Measurements from ENCODE around the gene SLC39A1. TPM values are rescaled to one million over a fixed set of nuclear protein-coding genes. Genes with fewer than 3 reads are reported as not detected.

SLC39A1 gene
- total and polyA plus RNA-seq, 2 experiments from 2014 or later, result 87.3 to 220 TPM

DNA sequence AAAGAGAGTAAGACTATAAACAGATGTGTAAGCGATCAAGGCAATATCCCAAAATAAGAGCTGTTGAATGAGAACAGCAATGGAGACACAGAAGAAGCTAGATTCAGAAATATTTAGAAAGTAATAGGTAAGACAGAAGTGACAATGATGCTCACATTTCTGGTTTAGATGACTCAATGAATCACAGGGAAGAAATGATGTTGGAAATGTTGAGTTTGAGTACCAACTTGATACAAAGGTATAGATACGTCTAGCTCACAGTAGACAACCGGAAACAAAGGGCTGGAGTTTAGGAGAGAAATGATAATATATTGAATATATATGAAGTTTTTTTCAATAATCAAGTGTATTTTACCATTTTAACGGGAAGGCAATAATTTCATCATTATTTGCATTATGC lies 47.0 kb downstream of the SLC39A1 start (continued):
- TF ChIP-seq, protein P1, sequence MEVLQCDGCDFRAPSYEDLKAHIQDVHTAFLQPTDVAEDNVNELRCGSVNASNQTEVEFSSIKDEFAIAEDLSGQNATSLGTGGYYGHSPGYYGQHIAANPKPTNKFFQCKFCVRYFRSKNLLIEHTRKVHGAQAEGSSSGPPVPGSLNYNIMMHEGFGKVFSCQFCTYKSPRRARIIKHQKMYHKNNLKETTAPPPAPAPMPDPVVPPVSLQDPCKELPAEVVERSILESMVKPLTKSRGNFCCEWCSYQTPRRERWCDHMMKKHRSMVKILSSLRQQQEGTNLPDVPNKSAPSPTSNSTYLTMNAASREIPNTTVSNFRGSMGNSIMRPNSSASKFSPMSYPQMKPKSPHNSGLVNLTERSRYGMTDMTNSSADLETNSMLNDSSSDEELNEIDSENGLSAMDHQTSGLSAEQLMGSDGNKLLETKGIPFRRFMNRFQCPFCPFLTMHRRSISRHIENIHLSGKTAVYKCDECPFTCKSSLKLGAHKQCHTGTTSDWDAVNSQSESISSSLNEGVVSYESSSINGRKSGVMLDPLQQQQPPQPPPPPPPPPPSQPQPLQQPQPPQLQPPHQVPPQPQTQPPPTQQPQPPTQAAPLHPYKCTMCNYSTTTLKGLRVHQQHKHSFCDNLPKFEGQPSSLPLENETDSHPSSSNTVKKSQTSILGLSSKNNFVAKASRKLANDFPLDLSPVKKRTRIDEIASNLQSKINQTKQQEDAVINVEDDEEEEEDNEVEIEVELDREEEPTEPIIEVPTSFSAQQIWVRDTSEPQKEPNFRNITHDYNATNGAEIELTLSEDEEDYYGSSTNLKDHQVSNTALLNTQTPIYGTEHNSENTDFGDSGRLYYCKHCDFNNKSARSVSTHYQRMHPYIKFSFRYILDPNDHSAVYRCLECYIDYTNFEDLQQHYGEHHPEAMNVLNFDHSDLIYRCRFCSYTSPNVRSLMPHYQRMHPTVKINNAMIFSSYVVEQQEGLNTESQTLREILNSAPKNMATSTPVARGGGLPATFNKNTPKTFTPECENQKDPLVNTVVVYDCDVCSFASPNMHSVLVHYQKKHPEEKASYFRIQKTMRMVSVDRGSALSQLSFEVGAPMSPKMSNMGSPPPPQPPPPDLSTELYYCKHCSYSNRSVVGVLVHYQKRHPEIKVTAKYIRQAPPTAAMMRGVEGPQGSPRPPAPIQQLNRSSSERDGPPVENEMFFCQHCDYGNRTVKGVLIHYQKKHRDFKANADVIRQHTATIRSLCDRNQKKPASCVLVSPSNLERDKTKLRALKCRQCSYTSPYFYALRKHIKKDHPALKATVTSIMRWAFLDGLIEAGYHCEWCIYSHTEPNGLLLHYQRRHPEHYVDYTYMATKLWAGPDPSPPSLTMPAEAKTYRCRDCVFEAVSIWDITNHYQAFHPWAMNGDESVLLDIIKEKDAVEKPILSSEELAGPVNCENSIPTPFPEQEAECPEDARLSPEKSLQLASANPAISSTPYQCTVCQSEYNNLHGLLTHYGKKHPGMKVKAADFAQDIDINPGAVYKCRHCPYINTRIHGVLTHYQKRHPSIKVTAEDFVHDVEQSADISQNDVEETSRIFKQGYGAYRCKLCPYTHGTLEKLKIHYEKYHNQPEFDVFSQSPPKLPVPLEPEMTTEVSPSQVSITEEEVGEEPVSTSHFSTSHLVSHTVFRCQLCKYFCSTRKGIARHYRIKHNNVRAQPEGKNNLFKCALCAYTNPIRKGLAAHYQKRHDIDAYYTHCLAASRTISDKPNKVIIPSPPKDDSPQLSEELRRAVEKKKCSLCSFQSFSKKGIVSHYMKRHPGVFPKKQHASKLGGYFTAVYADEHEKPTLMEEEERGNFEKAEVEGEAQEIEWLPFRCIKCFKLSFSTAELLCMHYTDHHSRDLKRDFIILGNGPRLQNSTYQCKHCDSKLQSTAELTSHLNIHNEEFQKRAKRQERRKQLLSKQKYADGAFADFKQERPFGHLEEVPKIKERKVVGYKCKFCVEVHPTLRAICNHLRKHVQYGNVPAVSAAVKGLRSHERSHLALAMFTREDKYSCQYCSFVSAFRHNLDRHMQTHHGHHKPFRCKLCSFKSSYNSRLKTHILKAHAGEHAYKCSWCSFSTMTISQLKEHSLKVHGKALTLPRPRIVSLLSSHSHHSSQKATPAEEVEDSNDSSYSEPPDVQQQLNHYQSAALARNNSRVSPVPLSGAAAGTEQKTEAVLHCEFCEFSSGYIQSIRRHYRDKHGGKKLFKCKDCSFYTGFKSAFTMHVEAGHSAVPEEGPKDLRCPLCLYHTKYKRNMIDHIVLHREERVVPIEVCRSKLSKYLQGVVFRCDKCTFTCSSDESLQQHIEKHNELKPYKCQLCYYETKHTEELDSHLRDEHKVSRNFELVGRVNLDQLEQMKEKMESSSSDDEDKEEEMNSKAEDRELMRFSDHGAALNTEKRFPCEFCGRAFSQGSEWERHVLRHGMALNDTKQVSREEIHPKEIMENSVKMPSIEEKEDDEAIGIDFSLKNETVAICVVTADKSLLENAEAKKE (CRISPR knock-in tag; IDR thresholded peaks at IDR 0.05), result no peak
- TF ChIP-seq, protein P2, sequence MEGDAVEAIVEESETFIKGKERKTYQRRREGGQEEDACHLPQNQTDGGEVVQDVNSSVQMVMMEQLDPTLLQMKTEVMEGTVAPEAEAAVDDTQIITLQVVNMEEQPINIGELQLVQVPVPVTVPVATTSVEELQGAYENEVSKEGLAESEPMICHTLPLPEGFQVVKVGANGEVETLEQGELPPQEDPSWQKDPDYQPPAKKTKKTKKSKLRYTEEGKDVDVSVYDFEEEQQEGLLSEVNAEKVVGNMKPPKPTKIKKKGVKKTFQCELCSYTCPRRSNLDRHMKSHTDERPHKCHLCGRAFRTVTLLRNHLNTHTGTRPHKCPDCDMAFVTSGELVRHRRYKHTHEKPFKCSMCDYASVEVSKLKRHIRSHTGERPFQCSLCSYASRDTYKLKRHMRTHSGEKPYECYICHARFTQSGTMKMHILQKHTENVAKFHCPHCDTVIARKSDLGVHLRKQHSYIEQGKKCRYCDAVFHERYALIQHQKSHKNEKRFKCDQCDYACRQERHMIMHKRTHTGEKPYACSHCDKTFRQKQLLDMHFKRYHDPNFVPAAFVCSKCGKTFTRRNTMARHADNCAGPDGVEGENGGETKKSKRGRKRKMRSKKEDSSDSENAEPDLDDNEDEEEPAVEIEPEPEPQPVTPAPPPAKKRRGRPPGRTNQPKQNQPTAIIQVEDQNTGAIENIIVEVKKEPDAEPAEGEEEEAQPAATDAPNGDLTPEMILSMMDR (conservative IDR thresholded peaks at IDR 0.05; ENCODE audit: low read depth in 2 of 2), result no peak
- TF ChIP-seq CREB1 (CRISPR knock-in tag; IDR thresholded peaks at IDR 0.05; ENCODE audit: low read depth), result no peak
- no peak for TF ChIP-seq ZNF114 (CRISPR knock-in tag; IDR thresholded peaks at IDR 0.05)

DNA sequence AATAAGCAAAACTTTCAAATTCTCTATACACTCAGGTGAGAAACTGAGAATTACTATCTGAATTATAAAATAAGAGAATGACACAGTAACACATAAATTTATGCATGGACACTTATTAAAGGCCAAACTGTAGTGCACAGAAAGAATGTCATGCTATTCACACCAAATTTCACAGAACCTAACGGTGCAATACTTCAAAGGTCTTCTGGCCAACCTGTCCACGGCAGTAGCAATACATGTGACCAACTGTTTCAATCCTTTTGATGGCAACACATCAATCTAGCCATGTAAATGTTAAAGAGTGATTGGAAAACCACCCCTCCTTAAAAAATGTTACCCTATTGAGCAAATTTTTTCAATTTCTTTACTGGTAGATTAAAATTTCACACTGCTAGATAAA lies 51.0 kb downstream of the SLC39A1 start:
- Histone ChIP-seq H3K9me2 (ENCODE audit: insufficient read depth) (no peaks in the 10 kb centered on the region), H3K4me3 (no peak overlapping the region), H3K4me2 (no peak overlapping the region), H3K27ac (ENCODE audit: low read depth) (no peak overlapping the region), H2AFZ (no peak overlapping the region), H3K79me2 (replicated peaks; ENCODE audit: insufficient read depth) (peaks cover 100% of the 10 kb centered on the region), H3K27me3 (ENCODE audit: insufficient read depth) (no peaks in the 10 kb centered on the region), H3K36me3 (ENCODE audit: insufficient read depth) (no peaks in the 10 kb centered on the region; the same call in 1 of the 2 replicates), H3K4me1 (ENCODE audit: insufficient read depth) (no peaks in the 10 kb centered on the region), H4K20me1 (replicated peaks; ENCODE audit: insufficient read depth) (peaks cover 62% of the 10 kb centered on the region), H3F3A (replicated peaks; ENCODE audit: low read depth) (no peaks in the 10 kb centered on the region; the same call in 1 of the 2 replicates)
- H3K27ac Mint-ChIP-seq, result no peak overlapping the region
- no peaks in the 10 kb centered on the region for H3K9me3 Mint-ChIP-seq
- ATAC-seq (no peak), DNase-seq (ENCODE audit: low spot score) (no peak)
- no peak overlapping the region for H3K4me3 Mint-ChIP-seq
- H3K4me1 Mint-ChIP-seq, result no peaks in the 10 kb centered on the region
- peaks cover 18% of the 10 kb centered on the region for H3K36me3 Mint-ChIP-seq (ENCODE audit: low read depth)
- peaks cover 1% of the 10 kb centered on the region for H3K27me3 Mint-ChIP-seq (ENCODE audit: insufficient read depth, low read depth, poor library complexity)
- TF ChIP-seq ZNF331 (CRISPR knock-in tag; IDR thresholded peaks at IDR 0.05; ENCODE audit: low read depth) (no peak), CREB1 (CRISPR knock-in tag; IDR thresholded peaks at IDR 0.05; ENCODE audit: low read depth) (no peak), JUNB (IDR thresholded peaks at IDR 0.05; ENCODE audit: unreplicated experiment) (no peak)
- TF ChIP-seq, protein P1 (CRISPR knock-in tag; IDR thresholded peaks at IDR 0.05), result no peak
